Fibroblast of lung (primary cell): Measurements from ENCODE around the gene TMEM132E. TPM values are rescaled to one million over a fixed set of nuclear protein-coding genes. Genes with fewer than 3 reads are reported as not detected.

ENCODE experiments used
- DNase-seq, 2 donors: peaks; one replicate each; pipeline versions ENCODE4 v3.0.0 to v3.0.0-alpha.2; 2010; ENCODE audit warnings: low read depth in 2 of 2
- H2AFZ ChIP-seq: 2 replicates; pipeline ENCODE4 v1.5.1; 2012; ENCODE audit warnings: low read length, control low read depth, inconsistent platforms
- H3K27ac ChIP-seq: 2 replicates; pipeline ENCODE4 v1.5.1; 2011; ENCODE audit warnings: low read length, control low read depth; ENCODE audit not compliant: insufficient read depth
- H3K27me3 ChIP-seq: 2 replicates; pipeline ENCODE4 v1.5.1; 2011; ENCODE audit warnings: mild to moderate bottlenecking, low read length; ENCODE audit not compliant: control insufficient read depth, insufficient read depth
- H3K36me3 ChIP-seq: 2 replicates; pipeline ENCODE4 v1.5.1; 2011; ENCODE audit warnings: low read length; ENCODE audit not compliant: control insufficient read depth, insufficient read depth
- H3K4me1 ChIP-seq: 2 replicates; pipeline ENCODE4 v1.5.1; 2011; ENCODE audit warnings: low read length; ENCODE audit not compliant: control insufficient read depth, insufficient read depth; ENCODE audit errors: extremely low read depth
- H3K4me2 ChIP-seq: 2 replicates; pipeline ENCODE4 v1.5.1; 2011; ENCODE audit warnings: low read length, control low read depth; ENCODE audit not compliant: insufficient read depth; ENCODE audit errors: extremely low read depth
- H3K4me3 ChIP-seq, 4 experiments: fragments of 200-600 bp in 1 of 4; sonication (generic) in 1 of 4; replicated peaks in 1 of 4; 2 replicates each; pipeline ENCODE4 v1.5.1; 2011 to 2016; ENCODE audit warnings: low read length in 4 of 4, low read depth in 3 of 4, mild to moderate bottlenecking in 3 of 4, control low read depth in 2 of 4, inconsistent platforms in 1 of 4, mixed read lengths in 1 of 4; ENCODE audit not compliant: insufficient read depth in 1 of 4; ENCODE audit errors: control extremely low read depth in 1 of 4
- H3K79me2 ChIP-seq: 2 replicates; pipeline ENCODE4 v1.5.1; 2012; ENCODE audit warnings: mild to moderate bottlenecking, low read length, inconsistent platforms; ENCODE audit not compliant: control insufficient read depth, insufficient read depth
- H3K9ac ChIP-seq: 2 replicates; pipeline ENCODE4 v1.5.1; 2011; ENCODE audit warnings: mild to moderate bottlenecking, low read length, control low read depth; ENCODE audit not compliant: insufficient read depth
- H3K9me3 ChIP-seq: 2 replicates; pipeline ENCODE4 v1.5.1; 2012; ENCODE audit warnings: low read depth, low read length; ENCODE audit not compliant: control insufficient read depth, insufficient read depth
- H4K20me1 ChIP-seq: 2 replicates; pipeline ENCODE4 v1.5.1; 2011; ENCODE audit warnings: low read length; ENCODE audit not compliant: control insufficient read depth, insufficient read depth; ENCODE audit errors: extremely low read depth
- CTCF ChIP-seq, 2 donors: IDR thresholded peaks in 1 of 2; conservative IDR thresholded peaks in 1 of 2; 1 replicate in 1 of 2; 2 replicates in 1 of 2; pipeline ENCODE4 v1.5.1; 2011 to 2012; ENCODE audit warnings: low read length in 2 of 2, control low read depth in 1 of 2, inconsistent platforms in 1 of 2, low read depth in 1 of 2, mild to moderate bottlenecking in 1 of 2
- EZH2 ChIP-seq: IDR thresholded peaks from 2 replicates; pipeline ENCODE4 v1.5.1; 2012; ENCODE audit warnings: low read length, control low read depth, mild to moderate bottlenecking; ENCODE audit errors: missing control alignments
- polyA plus RNA-seq, 2 donors: library from polyadenylated mRNA; depleted of rRNA in 1 of 2; stranded (reverse) in 1 of 2; unstranded in 1 of 2; fragments of >200 nt; gene quantifications; 2 replicates each; pipeline ENCODE4 v1.2.1, GENCODE V29; 2011 to 2012; ENCODE audit warnings: missing spikeins in 1 of 2
- total RNA-seq: library from RNA; depleted of rRNA; stranded (reverse); fragments of >200 nt; gene quantifications from 2 replicates; pipeline ENCODE4 v1.2.1, GENCODE V29; 2014

TMEM132E gene
- total and polyA plus RNA-seq, 2 donors (not counting 1 experiment from before 2014, with no cell fraction given) = not detected

- Histone ChIP-seq H2AFZ (no peak overlapping the region), H3K27ac (no peak overlapping the region), H3K9me3 (no peaks in the 10 kb centered on the region), H3K9ac (no peak overlapping the region), H4K20me1 (no peaks in the 10 kb centered on the region), H3K4me3 (no peak overlapping the region), H3K79me2 (no peaks in the 10 kb centered on the region), H3K4me1 (no peaks in the 10 kb centered on the region), H3K36me3 (no peaks in the 10 kb centered on the region), H3K4me2 (no peak overlapping the region), H3K27me3 (no peaks in the 10 kb centered on the region)
- no peak for DNase-seq
- TF ChIP-seq EZH2 = no peak
- TF ChIP-seq CTCF (conservative IDR thresholded peaks at IDR 0.05 in 1 of 2, IDR thresholded peaks at IDR 0.05 in 1 of 2; ENCODE audit: low read depth in 1 of 2, low read length in 2 of 2) = no peak
These were observed 10.0 kb downstream of the TMEM132E start for GRCh38 chr17:34589120-34589965.

GRCh38 chr17:34592002-34592401, 12.6 kb downstream of the TMEM132E start:
- no peak overlapping the region for H3K4me2 ChIP-seq
- no peak overlapping the region for H3K4me3 ChIP-seq
- H3K27me3 ChIP-seq = no peaks in the 10 kb centered on the region
- H4K20me1 ChIP-seq = no peaks in the 10 kb centered on the region
- no peak overlapping the region for H3K27ac ChIP-seq
- H3K79me2 ChIP-seq = no peaks in the 10 kb centered on the region
- TF ChIP-seq CTCF (conservative IDR thresholded peaks at IDR 0.05 in 1 of 2, IDR thresholded peaks at IDR 0.05 in 1 of 2; ENCODE audit: low read depth in 1 of 2, low read length in 2 of 2) (no peak), EZH2 (no peak)
- H2AFZ ChIP-seq = no peak overlapping the region
- DNase-seq = no peak
- no peak overlapping the region for H3K9ac ChIP-seq
- H3K4me1 ChIP-seq = no peaks in the 10 kb centered on the region
- no peaks in the 10 kb centered on the region for H3K36me3 ChIP-seq
- H3K9me3 ChIP-seq = no peaks in the 10 kb centered on the region

GRCh38 chr17:34596920-34597319, 17.5 kb downstream of the TMEM132E start:
- TF ChIP-seq CTCF (conservative IDR thresholded peaks at IDR 0.05 in 1 of 2, IDR thresholded peaks at IDR 0.05 in 1 of 2; ENCODE audit: low read depth in 1 of 2, low read length in 2 of 2) = no peak
- no peak for TF ChIP-seq EZH2
- no peak overlapping the region for H2AFZ ChIP-seq

More at GRCh38 chr17:34596920-34597319, 17.5 kb downstream of the TMEM132E start:
- no peak for DNase-seq
- H3K4me2 ChIP-seq = no peak overlapping the region
- no peak overlapping the region for H3K4me3 ChIP-seq
- H3K36me3 ChIP-seq = no peaks in the 10 kb centered on the region
- no peak overlapping the region for H3K9ac ChIP-seq
- no peaks in the 10 kb centered on the region for H3K4me1 ChIP-seq
- no peaks in the 10 kb centered on the region for H3K27me3 ChIP-seq
- no peaks in the 10 kb centered on the region for H3K79me2 ChIP-seq
- H3K27ac ChIP-seq = no peak overlapping the region
- no peaks in the 10 kb centered on the region for H4K20me1 ChIP-seq
- no peaks in the 10 kb centered on the region for H3K9me3 ChIP-seq
